Nephron progenitor cell (in vitro differentiated cells): Measurements from ENCODE around the gene RMDN2.

ENCODE experiments used
- DNase-seq: peaks from one replicate; pipeline ENCODE4 v3.0.0; 2021
- H3K27ac Mint-ChIP-seq: 2 replicates; pipeline ENCODE4 v1.8.0; 2021; ENCODE audit warnings: mild to moderate bottlenecking, moderate library complexity, mixed read lengths
- H3K27me3 Mint-ChIP-seq: 2 replicates; pipeline ENCODE4 v1.8.0; 2021; ENCODE audit warnings: mild to moderate bottlenecking, low read depth, mixed read lengths; ENCODE audit not compliant: poor library complexity
- H3K36me3 Mint-ChIP-seq: 2 replicates; pipeline ENCODE4 v1.8.0; 2021; ENCODE audit warnings: low read depth, mixed read lengths
- H3K4me1 Mint-ChIP-seq: 2 replicates; pipeline ENCODE4 v1.8.0; 2021; ENCODE audit warnings: mixed read lengths
- H3K4me3 Mint-ChIP-seq: 2 replicates; pipeline ENCODE4 v1.8.0; 2021; ENCODE audit warnings: mild to moderate bottlenecking, moderate library complexity, mixed read lengths
- H3K9me3 Mint-ChIP-seq: 2 replicates; pipeline ENCODE4 v1.8.0; 2021; ENCODE audit warnings: mild to moderate bottlenecking, moderate library complexity, mixed read lengths
- CTCF ChIP-seq: fragments of 200-600 bp; sonication (generic); IDR thresholded peaks from 2 replicates; pipeline ENCODE4 v1.5.0; 2021; ENCODE audit warnings: antibody characterized with exemption

Gene RMDN2

GRCh38 chr2:37880551-37880950, 44.5 kb upstream of the RMDN2 start:
- peaks cover 9% of the 10 kb centered on the region for H3K27me3 Mint-ChIP-seq
- H3K9me3 Mint-ChIP-seq, result no peaks in the 10 kb centered on the region
- H3K4me1 Mint-ChIP-seq, result peaks cover 19% of the 10 kb centered on the region
- H3K27ac Mint-ChIP-seq, result no peak overlapping the region
- DNase-seq, result no peak
- no peak for TF ChIP-seq CTCF
- H3K4me3 Mint-ChIP-seq, result no peak overlapping the region
- H3K36me3 Mint-ChIP-seq, result no peaks in the 10 kb centered on the region

GRCh38 chr2:37881397-37881796, 43.7 kb upstream of the RMDN2 start:
- peaks cover 6% of the 10 kb centered on the region for H3K27me3 Mint-ChIP-seq
- no peaks in the 10 kb centered on the region for H3K9me3 Mint-ChIP-seq
- no peak overlapping the region for H3K27ac Mint-ChIP-seq
- no peak for TF ChIP-seq CTCF
- peaks cover 10% of the 10 kb centered on the region for H3K4me1 Mint-ChIP-seq
- no peaks in the 10 kb centered on the region for H3K36me3 Mint-ChIP-seq
- DNase-seq, result no peak
- no peak overlapping the region for H3K4me3 Mint-ChIP-seq

GRCh38 chr2:37882036-37882435, 43.1 kb upstream of the RMDN2 start:
- H3K4me3 Mint-ChIP-seq, result no peak overlapping the region
- no peak overlapping the region for H3K27ac Mint-ChIP-seq
- no peaks in the 10 kb centered on the region for H3K9me3 Mint-ChIP-seq
- H3K27me3 Mint-ChIP-seq, result peaks cover 6% of the 10 kb centered on the region
- H3K36me3 Mint-ChIP-seq, result no peaks in the 10 kb centered on the region
- peaks cover 5% of the 10 kb centered on the region for H3K4me1 Mint-ChIP-seq
- TF ChIP-seq CTCF, result no peak
- DNase-seq, result no peak

GRCh38 chr2:37883518-37883917, 41.6 kb upstream of the RMDN2 start:
- DNase-seq, result no peak
- Mint-ChIP-seq H3K4me3 (no peak overlapping the region), H3K27ac (no peak overlapping the region), H3K9me3 (no peaks in the 10 kb centered on the region), H3K27me3 (peaks cover 6% of the 10 kb centered on the region), H3K4me1 (no peaks in the 10 kb centered on the region), H3K36me3 (no peaks in the 10 kb centered on the region)
- TF ChIP-seq CTCF, result no peak

- Mint-ChIP-seq H3K36me3 (no peaks in the 10 kb centered on the region), H3K4me1 (no peaks in the 10 kb centered on the region), H3K27me3 (peaks cover 6% of the 10 kb centered on the region), H3K27ac (no peak overlapping the region), H3K4me3 (no peak overlapping the region), H3K9me3 (no peaks in the 10 kb centered on the region)
- no peak for TF ChIP-seq CTCF
- no peak for DNase-seq
These were observed 39.6 kb upstream of the RMDN2 start for GRCh38 chr2:37885329-37885993.

- Mint-ChIP-seq H3K27ac (no peak overlapping the region), H3K36me3 (no peaks in the 10 kb centered on the region), H3K4me3 (no peak overlapping the region)
These were observed 38.3 kb upstream of the RMDN2 start for GRCh38 chr2:37886745-37887144.

More at GRCh38 chr2:37886745-37887144, 38.3 kb upstream of the RMDN2 start:
- Mint-ChIP-seq H3K9me3 (no peaks in the 10 kb centered on the region), H3K4me1 (no peaks in the 10 kb centered on the region), H3K27me3 (peaks cover 6% of the 10 kb centered on the region)
- DNase-seq, result no peak
- TF ChIP-seq CTCF, result no peak
